ENCODE results near the gene IMPG2. TPM values are rescaled to one million over a fixed set of nuclear protein-coding genes. Genes with fewer than 3 reads are reported as not detected.

The IMPG2 gene
- total RNA-seq, 2 experiments from 2014 or later, result 0.03 TPM; not detected in 1

- Histone ChIP-seq H3K36me3 (ENCODE audit: insufficient read depth, low read length) (no peaks in the 10 kb centered on the region), H3K9me2 (ENCODE audit: insufficient read depth, low read length) (no peaks in the 10 kb centered on the region), H3K4me3 (ENCODE audit: low read depth, low read length, poor library complexity, severe bottlenecking) (no peak overlapping the region), H3K4me2 (ENCODE audit: low read length) (no peak overlapping the region), H3K27ac (ENCODE audit: low read depth, low read length, poor library complexity, severe bottlenecking) (no peak overlapping the region), H3K9me3 (ENCODE audit: low read length) (no peaks in the 10 kb centered on the region), H2AFZ (ENCODE audit: low read length) (no peak overlapping the region), H4K20me1 (ENCODE audit: insufficient read depth, low read length) (no peaks in the 10 kb centered on the region), H3K4me1 (ENCODE audit: insufficient read depth, low read length, poor library complexity, severe bottlenecking) (no peaks in the 10 kb centered on the region), H3K79me2 (ENCODE audit: insufficient read depth, low read depth, low read length) (no peaks in the 10 kb centered on the region)
- intact Hi-C loops (cut with micrococcal nuclease; ENCODE audit: unreplicated experiment), result no loop called here
- ChIA-PET CTCF (ENCODE audit: unreplicated experiment) (no interaction called here), POLR2A (no interaction called here)
- BruUV-seq (replicated peaks), result no TSS peak
- no peak for DNase-seq (ENCODE audit: low spot score)
- TF ChIP-seq, protein P1, sequence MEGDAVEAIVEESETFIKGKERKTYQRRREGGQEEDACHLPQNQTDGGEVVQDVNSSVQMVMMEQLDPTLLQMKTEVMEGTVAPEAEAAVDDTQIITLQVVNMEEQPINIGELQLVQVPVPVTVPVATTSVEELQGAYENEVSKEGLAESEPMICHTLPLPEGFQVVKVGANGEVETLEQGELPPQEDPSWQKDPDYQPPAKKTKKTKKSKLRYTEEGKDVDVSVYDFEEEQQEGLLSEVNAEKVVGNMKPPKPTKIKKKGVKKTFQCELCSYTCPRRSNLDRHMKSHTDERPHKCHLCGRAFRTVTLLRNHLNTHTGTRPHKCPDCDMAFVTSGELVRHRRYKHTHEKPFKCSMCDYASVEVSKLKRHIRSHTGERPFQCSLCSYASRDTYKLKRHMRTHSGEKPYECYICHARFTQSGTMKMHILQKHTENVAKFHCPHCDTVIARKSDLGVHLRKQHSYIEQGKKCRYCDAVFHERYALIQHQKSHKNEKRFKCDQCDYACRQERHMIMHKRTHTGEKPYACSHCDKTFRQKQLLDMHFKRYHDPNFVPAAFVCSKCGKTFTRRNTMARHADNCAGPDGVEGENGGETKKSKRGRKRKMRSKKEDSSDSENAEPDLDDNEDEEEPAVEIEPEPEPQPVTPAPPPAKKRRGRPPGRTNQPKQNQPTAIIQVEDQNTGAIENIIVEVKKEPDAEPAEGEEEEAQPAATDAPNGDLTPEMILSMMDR (conservative IDR thresholded peaks at IDR 0.05; ENCODE audit: low read length), result no peak
Measured at GRCh38 chr3:101292027-101292426, 28.3 kb downstream of the IMPG2 start.

GRCh38 chr3:101288294-101288693 lies 32.1 kb downstream of the IMPG2 start:
- no peaks in the 10 kb centered on the region for H3K4me1 ChIP-seq (ENCODE audit: insufficient read depth, low read length, poor library complexity, severe bottlenecking)
- H2AFZ ChIP-seq (ENCODE audit: low read length), result no peak overlapping the region
- H4K20me1 ChIP-seq (ENCODE audit: insufficient read depth, low read length), result no peaks in the 10 kb centered on the region
- no peaks in the 10 kb centered on the region for H3K36me3 ChIP-seq (ENCODE audit: insufficient read depth, low read length)
- intact Hi-C loops (cut with micrococcal nuclease; ENCODE audit: unreplicated experiment), result no loop called here
- no peaks in the 10 kb centered on the region for H3K79me2 ChIP-seq (ENCODE audit: insufficient read depth, low read depth, low read length)
- CTCF ChIA-PET (ENCODE audit: unreplicated experiment), result no interaction called here
- no peak overlapping the region for H3K4me3 ChIP-seq (ENCODE audit: low read depth, low read length, poor library complexity, severe bottlenecking)
- TF ChIP-seq EZH2phosphoT487 (IDR thresholded peaks at IDR 0.05; ENCODE audit: borderline replicate concordance, low read depth, low read length), result no peak
- TF ChIP-seq, protein P1 (conservative IDR thresholded peaks at IDR 0.05; ENCODE audit: low read length), result no peak
- POLR2A ChIA-PET, result no interaction called here
- no peak overlapping the region for H3K27ac ChIP-seq (ENCODE audit: low read depth, low read length, poor library complexity, severe bottlenecking)
- H3K4me2 ChIP-seq (ENCODE audit: low read length), result no peak overlapping the region
- no peak for DNase-seq (ENCODE audit: low spot score)
- no TSS peak for BruUV-seq (replicated peaks)
- H3K9me2 ChIP-seq (ENCODE audit: insufficient read depth, low read length), result no peaks in the 10 kb centered on the region
- H3K9me3 ChIP-seq (ENCODE audit: low read length), result no peaks in the 10 kb centered on the region

- CTCF ChIA-PET (ENCODE audit: unreplicated experiment), result no interaction called here
Measured at GRCh38 chr3:101284757-101285156, 35.6 kb downstream of the IMPG2 start.

More at GRCh38 chr3:101284757-101285156, 35.6 kb downstream of the IMPG2 start:
- H3K4me3 ChIP-seq (ENCODE audit: low read depth, low read length, poor library complexity, severe bottlenecking), result no peak overlapping the region
- no peak overlapping the region for H2AFZ ChIP-seq (ENCODE audit: low read length)
- no peaks in the 10 kb centered on the region for H3K9me2 ChIP-seq (ENCODE audit: insufficient read depth, low read length)
- TF ChIP-seq EZH2phosphoT487 (IDR thresholded peaks at IDR 0.05; ENCODE audit: borderline replicate concordance, low read depth, low read length), result no peak
- TF ChIP-seq, protein P1 (conservative IDR thresholded peaks at IDR 0.05; ENCODE audit: low read length), result no peak
- BruUV-seq (replicated peaks), result no TSS peak
- H3K4me1 ChIP-seq (ENCODE audit: insufficient read depth, low read length, poor library complexity, severe bottlenecking), result no peaks in the 10 kb centered on the region
- intact Hi-C loops (cut with micrococcal nuclease; ENCODE audit: unreplicated experiment), result no loop called here
- H3K4me2 ChIP-seq (ENCODE audit: low read length), result no peak overlapping the region
- H4K20me1 ChIP-seq (ENCODE audit: insufficient read depth, low read length), result no peaks in the 10 kb centered on the region
- no peak for DNase-seq (ENCODE audit: low spot score)
- H3K9me3 ChIP-seq (ENCODE audit: low read length), result no peaks in the 10 kb centered on the region
- H3K79me2 ChIP-seq (ENCODE audit: insufficient read depth, low read depth, low read length), result no peaks in the 10 kb centered on the region
- H3K27ac ChIP-seq (ENCODE audit: low read depth, low read length, poor library complexity, severe bottlenecking), result no peak overlapping the region
- POLR2A ChIA-PET, result no interaction called here
- H3K36me3 ChIP-seq (ENCODE audit: insufficient read depth, low read length), result no peaks in the 10 kb centered on the region

All from OCI-LY7 (cell line).